H9 (cell line): ENCODE results near the gene RRH. TPM values are rescaled to one million over a fixed set of nuclear protein-coding genes. Genes with fewer than 3 reads are reported as not detected.
A peak's percentile ranks its signal among the peaks of the same experiment; 100 is the strongest.
"Not testable (repeated sequence)": the region's sequence is repeated elsewhere in the genome, so short reads cannot be mapped to it uniquely, and the experiment has no call there.

Experiments used
- DNase-seq: peaks from one replicate; pipeline ENCODE4 v3.0.0-alpha.2; 2017
- H2AFZ ChIP-seq: one replicate; pipeline ENCODE4 v1.6.1; 2013; ENCODE audit warnings: mild to moderate bottlenecking, low read length, control low read depth, moderate library complexity
- H2AK5ac ChIP-seq: 2 replicates; pipeline ENCODE4 v1.6.1; 2013; ENCODE audit warnings: low read length, control low read depth, mixed read lengths; ENCODE audit not compliant: insufficient read length
- H2BK120ac ChIP-seq: one replicate; pipeline ENCODE4 v1.6.1; 2013; ENCODE audit warnings: low read depth, mild to moderate bottlenecking, low read length, control low read depth, inconsistent platforms; ENCODE audit not compliant: poor library complexity, severe bottlenecking
- H2BK12ac ChIP-seq: 2 replicates; pipeline ENCODE4 v1.6.1; 2013; ENCODE audit warnings: low read length, control low read depth, mixed read lengths, low read depth; ENCODE audit not compliant: insufficient read length
- H2BK15ac ChIP-seq: 2 replicates; pipeline ENCODE4 v1.6.1; 2013; ENCODE audit warnings: low read depth, low read length, control low read depth
- H2BK20ac ChIP-seq: one replicate; pipeline ENCODE4 v1.6.1; 2013; ENCODE audit warnings: low read depth, mild to moderate bottlenecking, low read length, control low read depth, inconsistent platforms; ENCODE audit not compliant: poor library complexity, severe bottlenecking
- H2BK5ac ChIP-seq: 2 replicates; pipeline ENCODE4 v1.6.1; 2013; ENCODE audit warnings: low read length, control low read depth, mixed read lengths; ENCODE audit not compliant: insufficient read length
- H3K14ac ChIP-seq: 2 replicates; pipeline ENCODE4 v1.6.1; 2013; ENCODE audit warnings: low read length, control low read depth; ENCODE audit not compliant: insufficient read depth
- H3K18ac ChIP-seq: 2 replicates; pipeline ENCODE4 v1.6.1; 2013; ENCODE audit warnings: low read depth, mild to moderate bottlenecking, mixed read lengths, low read length, control low read depth; ENCODE audit not compliant: insufficient read length
- H3K23ac ChIP-seq: 2 replicates; pipeline ENCODE4 v1.6.1; 2013; ENCODE audit warnings: low read length, control low read depth, mixed read lengths, low read depth; ENCODE audit not compliant: insufficient read length
- H3K23me2 ChIP-seq: 2 replicates; pipeline ENCODE4 v1.6.1; 2013; ENCODE audit warnings: low read depth, mild to moderate bottlenecking, mixed read lengths, low read length, control low read depth; ENCODE audit not compliant: insufficient read length, poor library complexity, severe bottlenecking
- H3K27ac ChIP-seq: 2 replicates; pipeline ENCODE4 v1.5.1; 2013; ENCODE audit warnings: low read length, control low read depth, mixed read lengths, low read depth; ENCODE audit not compliant: insufficient read length
- H3K27me3 ChIP-seq: 2 replicates; pipeline ENCODE4 v1.6.1; 2013; ENCODE audit warnings: low read length, control low read depth, inconsistent platforms; ENCODE audit not compliant: insufficient read depth
- H3K4ac ChIP-seq: 2 replicates; pipeline ENCODE4 v1.6.1; 2013; ENCODE audit warnings: low read depth, mild to moderate bottlenecking, control low read depth, inconsistent platforms, low read length, moderate library complexity
- H3K4me1 ChIP-seq: 2 replicates; pipeline ENCODE4 v1.6.1; 2013; ENCODE audit warnings: low read length, control low read depth, inconsistent platforms; ENCODE audit not compliant: insufficient read depth
- H3K4me2 ChIP-seq: 2 replicates; pipeline ENCODE4 v1.6.1; 2013; ENCODE audit warnings: low read length, control low read depth, mixed read lengths; ENCODE audit not compliant: insufficient read length, insufficient read depth
- H3K56ac ChIP-seq: 2 replicates; pipeline ENCODE4 v1.6.1; 2013; ENCODE audit warnings: low read depth, mild to moderate bottlenecking, mixed read lengths, low read length, control low read depth; ENCODE audit not compliant: insufficient read length
- H3K79me1 ChIP-seq: 2 replicates; pipeline ENCODE4 v1.6.1; 2013; ENCODE audit warnings: low read depth, mild to moderate bottlenecking, moderate library complexity, low read length, control low read depth, inconsistent platforms; ENCODE audit not compliant: insufficient read depth, poor library complexity, severe bottlenecking
- H3K79me2 ChIP-seq: 2 replicates; pipeline ENCODE4 v1.6.1; 2013; ENCODE audit warnings: low read length, control low read depth, inconsistent platforms; ENCODE audit not compliant: insufficient read depth
- H3K9ac ChIP-seq: 2 replicates; pipeline ENCODE4 v1.6.1; 2013; ENCODE audit warnings: low read length, control low read depth, mixed read lengths; ENCODE audit not compliant: insufficient read length; ENCODE audit errors: extremely low read depth
- H3K9me3 ChIP-seq: one replicate; pipeline ENCODE4 v1.6.1; 2013; ENCODE audit warnings: low read depth, low read length, inconsistent platforms; ENCODE audit not compliant: control insufficient read depth
- H3T11ph ChIP-seq: one replicate; pipeline ENCODE4 v1.6.1; 2013; ENCODE audit warnings: mild to moderate bottlenecking, low read length, control low read depth, inconsistent platforms
- H4K20me1 ChIP-seq: one replicate; pipeline ENCODE4 v1.6.1; 2013; ENCODE audit not compliant: control insufficient read depth, insufficient read length, insufficient read depth
- H4K5ac ChIP-seq: 2 replicates; pipeline ENCODE4 v1.6.1; 2013; ENCODE audit warnings: low read depth, mild to moderate bottlenecking, mixed read lengths, low read length, control low read depth; ENCODE audit not compliant: insufficient read length
- H4K8ac ChIP-seq: replicated peaks from 2 replicates; pipeline ENCODE4 v1.6.1; 2013; ENCODE audit warnings: low read length, control low read depth, mixed read lengths, low read depth; ENCODE audit not compliant: insufficient read length
- H4K91ac ChIP-seq: 2 replicates; pipeline ENCODE4 v1.6.1; 2013; ENCODE audit warnings: low read depth, mild to moderate bottlenecking, moderate library complexity, mixed read lengths, low read length, control low read depth; ENCODE audit not compliant: insufficient read length
- H3K27ac Mint-ChIP-seq, 3 experiments: 2 replicates in 2 of 3; 3 replicates in 1 of 3; pipeline ENCODE4 v1.8.0; 2020 to 2021; ENCODE audit warnings: mixed read lengths in 3 of 3, mild to moderate bottlenecking in 1 of 3, moderate library complexity in 1 of 3
- H3K27me3 Mint-ChIP-seq: 2 replicates; pipeline ENCODE4 v1.8.0; 2021; ENCODE audit warnings: low read depth, mild to moderate bottlenecking, moderate library complexity, mixed read lengths
- H3K36me3 Mint-ChIP-seq, 3 experiments: 2 replicates in 2 of 3; 3 replicates in 1 of 3; pipeline ENCODE4 v1.8.0; 2020 to 2021; ENCODE audit warnings: low read depth in 3 of 3, mixed read lengths in 3 of 3; ENCODE audit not compliant: insufficient read depth in 1 of 3
- H3K4me1 Mint-ChIP-seq, 2 experiments: 2 replicates each; pipeline ENCODE4 v1.8.0; 2020; ENCODE audit warnings: mixed read lengths in 2 of 2
- H3K4me3 Mint-ChIP-seq, 2 experiments: 2 replicates in 1 of 2; 3 replicates in 1 of 2; pipeline ENCODE4 v1.8.0; 2020 to 2021; ENCODE audit warnings: mild to moderate bottlenecking in 2 of 2, mixed read lengths in 2 of 2, moderate library complexity in 1 of 2
- H3K9me3 Mint-ChIP-seq, 2 experiments: 2 replicates in 1 of 2; 3 replicates in 1 of 2; pipeline ENCODE4 v1.8.0; 2020; ENCODE audit warnings: mild to moderate bottlenecking in 2 of 2, mixed read lengths in 2 of 2, moderate library complexity in 1 of 2
- CTCF ChIP-seq: fragments of 200-600 bp; sonication (generic); conservative IDR thresholded peaks from 3 replicates; pipeline ENCODE4 v1.8.0; 2021; ENCODE audit warnings: antibody characterized with exemption, mild to moderate bottlenecking
- WGBS: extraction: QIAGEN DNeasy Blood & Tissue Kit; methylation state at CpG from one replicate; pipeline ENCODE4 v1.1.7; 2013; ENCODE audit warnings: missing lambda C conversion rate, low lambda C conversion rate, mixed read lengths; ENCODE audit not compliant: insufficient read length; ENCODE audit errors: extremely low coverage; 5-methylcytosine and 5-hydroxymethylcytosine counted together
- total RNA-seq: library from RNA; stranded (reverse); gene quantifications from 2 replicates; pipeline ENCODE4 v1.2.1, GENCODE V29; 2021

The RRH gene
- total RNA-seq, 1 experiment from 2014 or later: not detected

GRCh38 chr4:109875106-109875505, 47.3 kb downstream of the RRH start:
- no peaks in the 10 kb centered on the region for H3K79me1 ChIP-seq
- Mint-ChIP-seq H3K9me3 (peaks cover 0 to 3% of the 10 kb centered on the region in 2 experiments; a peak in 2 of 5 replicates), H3K4me3 (no peak overlapping the region), H3K36me3 (peaks cover 0 to 5% (median 0%) of the 10 kb centered on the region in 3 experiments; a peak in 2 of 7 replicates), H3K27ac (no peak overlapping the region), H3K4me1 (no peaks in the 10 kb centered on the region), H3K27me3 (no peaks in the 10 kb centered on the region)
- no peak overlapping the region for H2BK15ac ChIP-seq
- no peak overlapping the region for H2BK12ac ChIP-seq
- no peak overlapping the region for H2AK5ac ChIP-seq
- no peak for TF ChIP-seq CTCF
- H3K27me3 ChIP-seq: no peaks in the 10 kb centered on the region
- H4K8ac ChIP-seq: peak overlapping the region; percentile 7
- H4K20me1 ChIP-seq: no peaks in the 10 kb centered on the region
- no peak overlapping the region for H3K27ac ChIP-seq
- H3K23ac ChIP-seq: no peak overlapping the region
- whole genome bisulfite sequencing: no CpG with 5 or more reads among the region's 1 CpG
- H3K9ac ChIP-seq: no peak overlapping the region
- H3T11ph ChIP-seq: no peak overlapping the region
- no peak overlapping the region for H2AFZ ChIP-seq
- H2BK20ac ChIP-seq: no peak overlapping the region
- no peak overlapping the region for H3K4ac ChIP-seq
- DNase-seq: no peak
- no peaks in the 10 kb centered on the region for H3K4me1 ChIP-seq
- H3K23me2 ChIP-seq: peaks cover 3% of the 10 kb centered on the region
- H3K79me2 ChIP-seq: no peaks in the 10 kb centered on the region
- H2BK5ac ChIP-seq: no peak overlapping the region
- H4K91ac ChIP-seq: no peak overlapping the region
- no peak overlapping the region for H3K56ac ChIP-seq
- H4K5ac ChIP-seq: no peak overlapping the region
- H3K14ac ChIP-seq: no peak overlapping the region
- no peak overlapping the region for H3K18ac ChIP-seq
- H2BK120ac ChIP-seq: no peak overlapping the region
- H3K9me3 ChIP-seq: no peaks in the 10 kb centered on the region
- no peak overlapping the region for H3K4me2 ChIP-seq

- not testable (repeated sequence) for H3K27me3 ChIP-seq, H3K18ac ChIP-seq, H3K36me3 Mint-ChIP-seq, H3K23ac ChIP-seq, H3K9me3 Mint-ChIP-seq, H3K56ac ChIP-seq, H4K91ac ChIP-seq, H4K8ac ChIP-seq, H3K9ac ChIP-seq, H2BK5ac ChIP-seq, H2BK15ac ChIP-seq, H3K23me2 ChIP-seq, H3K79me1 ChIP-seq, H2BK120ac ChIP-seq, DNase-seq, H3T11ph ChIP-seq, H4K20me1 ChIP-seq, H2AFZ ChIP-seq, H2BK12ac ChIP-seq, H3K14ac ChIP-seq, H2AK5ac ChIP-seq, H3K27ac ChIP-seq, H3K9me3 ChIP-seq, H3K4me3 Mint-ChIP-seq, H3K4me2 ChIP-seq, H4K5ac ChIP-seq, H2BK20ac ChIP-seq, H3K27me3 Mint-ChIP-seq, H3K79me2 ChIP-seq, H3K4me1 ChIP-seq, H3K27ac Mint-ChIP-seq, H3K4ac ChIP-seq, H3K4me1 Mint-ChIP-seq
- no CpG with 5 or more reads among the region's 2 CpGs for WGBS
These were observed 47.8 kb downstream of the RRH start for GRCh38 chr4:109875553-109875952.
